Stomach (tissue), 9 donors: ENCODE measurements around the gene KLHL2. TPM values are rescaled to one million over a fixed set of nuclear protein-coding genes. Genes with fewer than 3 reads are reported as not detected.
"Not testable (repeated sequence)": the region's sequence is repeated elsewhere in the genome, so short reads cannot be mapped to it uniquely, and the experiment has no call there.

Experiments used
- DNase-seq, 2 donors: peaks; one replicate each; pipeline versions ENCODE4 v3.0.0 to v3.0.0-alpha.2; 2013 to 2019
- H3K27ac ChIP-seq, 5 donors: fragments of 200-600 bp in 4 of 5; sonication (generic) in 4 of 5; one replicate each; pipeline ENCODE4 v1.5.1; 2013 to 2019; ENCODE audit warnings: mild to moderate bottlenecking in 1 of 5, moderate library complexity in 1 of 5
- H3K27me3 ChIP-seq, 3 donors: fragments of 200-600 bp; sonication (generic); one replicate each; pipeline ENCODE4 v1.5.1; 2017 to 2019; ENCODE audit warnings: mixed run types in 1 of 3
- H3K36me3 ChIP-seq, 4 donors: fragments of 200-600 bp; sonication (generic); 1 replicate in 3 of 4; 2 replicates in 1 of 4; pipeline ENCODE4 v1.5.1; 2016 to 2019
- H3K4me1 ChIP-seq, 4 donors: fragments of 200-600 bp; sonication (generic); one replicate each; pipeline ENCODE4 v1.5.1; 2016 to 2019
- H3K4me3 ChIP-seq, 4 donors: fragments of 200-600 bp; sonication (generic) in 3 of 4; one replicate each; pipeline ENCODE4 v1.5.1; 2016 to 2019; ENCODE audit warnings: mild to moderate bottlenecking in 1 of 4
- H3K9me3 ChIP-seq, 4 donors: fragments of 200-600 bp; sonication (generic); one replicate each; pipeline ENCODE4 v1.5.1; 2016 to 2019
- EP300 ChIP-seq: sonication (generic); formaldehyde crosslinking; IDR thresholded peaks from one replicate; pipeline ENCODE4 v1.6.1; 2017; ENCODE audit warnings: antibody characterized with exemption
- POLR2A ChIP-seq, 4 donors: fragments of 450-650 bp; IDR thresholded peaks; one replicate each; pipeline ENCODE4 v1.6.1; 2016; ENCODE audit warnings: antibody characterized with exemption in 4 of 4, control low read depth in 2 of 4, mild to moderate bottlenecking in 1 of 4, moderate library complexity in 1 of 4
- POLR2AphosphoS5 ChIP-seq, 3 donors: sonication (generic); formaldehyde crosslinking; IDR thresholded peaks; one replicate each; pipeline ENCODE4 v1.6.1; 2016; ENCODE audit warnings: antibody characterized with exemption in 3 of 3
- WGBS, 5 donors: extraction: QIAGEN DNeasy Blood & Tissue Kit in 3 of 5; methylation state at CpG; one replicate each; pipeline versions ENCODE4 v1.1.5 to v1.1.7; 2013 to 2018; 5-methylcytosine and 5-hydroxymethylcytosine counted together
- intact Hi-C: fragments of 100-400 bp; cut with DNase I; formaldehyde crosslinking; loops from one replicate; pipeline ENCODE4 v1.15.1; 2023; ENCODE audit warnings: low total_unique reads
- polyA plus RNA-seq, 3 donors: library from polyadenylated mRNA; stranded (reverse); fragments of 200-250 nt; gene quantifications; one replicate each; pipeline ENCODE4 v1.2.3, GENCODE V29; 2013
- total RNA-seq, 5 donors: library from RNA; depleted of rRNA; stranded (reverse); fragments of >200 nt; gene quantifications; one replicate each; pipeline versions ENCODE4 v1.1.0 to v1.2.3, GENCODE V29; 2014 to 2016
- TF ChIP-seq, protein P1 (sequence below), 7 experiments: fragments of 450-650 bp in 4 of 7; fragments of 200-600 bp in 3 of 7; sonication (generic) in 3 of 7; IDR thresholded peaks; one replicate each; pipeline ENCODE4 v1.5.1; 2016 to 2019; ENCODE audit warnings: antibody characterized with exemption in 7 of 7, control low read depth in 2 of 7, mild to moderate bottlenecking in 1 of 7
- donor health status: healthy with polysubstance abuse.
- donor health status: Bipolar disorder and iron deficiency.
- donor health status: healthy.

Gene KLHL2
- total and polyA plus RNA-seq, 8 donors, result 11.1 to 34.3 (median 15.1) TPM

DNA sequence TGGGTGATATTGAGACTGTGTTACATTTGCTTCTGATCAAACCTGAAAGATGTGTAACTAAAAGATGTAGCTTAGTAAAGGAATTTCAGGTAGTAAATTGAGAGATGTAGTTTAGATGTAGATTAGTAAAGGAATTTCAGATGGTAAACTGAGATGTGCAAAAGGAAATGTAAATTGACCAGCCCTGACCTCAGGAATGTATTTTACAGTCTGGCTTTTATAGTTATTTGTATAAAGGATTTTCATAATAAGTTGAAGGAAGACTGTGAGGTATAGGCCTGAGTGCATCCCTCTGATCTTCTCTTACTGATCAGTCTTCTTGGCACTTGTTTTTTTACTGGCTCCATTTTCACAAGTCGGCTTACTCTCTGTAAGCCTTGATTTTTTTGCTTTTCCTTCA lies 3.2 kb downstream of the KLHL2 start:
- Histone ChIP-seq H3K4me3 (no peak overlapping the region), H3K36me3 (no peaks in the 10 kb centered on the region), H3K4me1 (peaks cover 12 to 70% (median 31%) of the 10 kb centered on the region in 4 donors), H3K27ac (no peak overlapping the region), H3K9me3 (no peaks in the 10 kb centered on the region), H3K27me3 (no peaks in the 10 kb centered on the region)
- WGBS, 5 donors, result 50 to 73% (median 68%) methylated on average over 1 of the region's 1 CpG
- intact Hi-C loops, result no loop called here
- TF ChIP-seq POLR2A (IDR thresholded peaks at IDR 0.05), result no peak
- TF ChIP-seq, protein P1, sequence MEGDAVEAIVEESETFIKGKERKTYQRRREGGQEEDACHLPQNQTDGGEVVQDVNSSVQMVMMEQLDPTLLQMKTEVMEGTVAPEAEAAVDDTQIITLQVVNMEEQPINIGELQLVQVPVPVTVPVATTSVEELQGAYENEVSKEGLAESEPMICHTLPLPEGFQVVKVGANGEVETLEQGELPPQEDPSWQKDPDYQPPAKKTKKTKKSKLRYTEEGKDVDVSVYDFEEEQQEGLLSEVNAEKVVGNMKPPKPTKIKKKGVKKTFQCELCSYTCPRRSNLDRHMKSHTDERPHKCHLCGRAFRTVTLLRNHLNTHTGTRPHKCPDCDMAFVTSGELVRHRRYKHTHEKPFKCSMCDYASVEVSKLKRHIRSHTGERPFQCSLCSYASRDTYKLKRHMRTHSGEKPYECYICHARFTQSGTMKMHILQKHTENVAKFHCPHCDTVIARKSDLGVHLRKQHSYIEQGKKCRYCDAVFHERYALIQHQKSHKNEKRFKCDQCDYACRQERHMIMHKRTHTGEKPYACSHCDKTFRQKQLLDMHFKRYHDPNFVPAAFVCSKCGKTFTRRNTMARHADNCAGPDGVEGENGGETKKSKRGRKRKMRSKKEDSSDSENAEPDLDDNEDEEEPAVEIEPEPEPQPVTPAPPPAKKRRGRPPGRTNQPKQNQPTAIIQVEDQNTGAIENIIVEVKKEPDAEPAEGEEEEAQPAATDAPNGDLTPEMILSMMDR (IDR thresholded peaks at IDR 0.05), result no peak
- no peak for TF ChIP-seq POLR2AphosphoS5 (IDR thresholded peaks at IDR 0.05)
- TF ChIP-seq EP300, result no peak
- DNase-seq, result no peak

DNA sequence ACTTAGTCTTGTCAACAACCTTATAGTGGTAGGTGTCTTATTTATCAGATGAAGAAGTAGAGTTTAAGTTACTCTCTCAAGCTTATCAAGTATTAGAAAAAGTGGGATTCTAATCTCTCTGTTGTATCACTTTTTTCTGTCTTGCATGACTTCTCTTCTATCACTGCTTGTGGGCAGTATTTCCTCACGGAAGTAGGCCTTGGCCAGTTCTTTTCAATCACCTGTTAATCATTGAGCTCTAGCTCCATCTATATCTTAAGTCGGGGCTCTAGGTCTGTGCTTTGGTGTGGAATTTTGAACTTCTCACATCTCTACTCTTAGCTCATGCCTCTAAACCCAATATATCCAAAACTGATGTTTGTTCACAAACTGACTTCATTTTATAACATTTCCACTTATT lies 5.3 kb downstream of the KLHL2 start:
- intact Hi-C loops, H3K4me3 ChIP-seq, H3K27me3 ChIP-seq, H3K9me3 ChIP-seq, H3K36me3 ChIP-seq, H3K27ac ChIP-seq, DNase-seq: not testable (repeated sequence)
- H3K4me1 ChIP-seq, result peaks cover 5 to 74% (median 31%) of the 10 kb centered on the region in 4 donors
- WGBS, 5 donors, result 38 to 73% (median 41%) methylated on average over 2 of the region's 2 CpGs

DNA sequence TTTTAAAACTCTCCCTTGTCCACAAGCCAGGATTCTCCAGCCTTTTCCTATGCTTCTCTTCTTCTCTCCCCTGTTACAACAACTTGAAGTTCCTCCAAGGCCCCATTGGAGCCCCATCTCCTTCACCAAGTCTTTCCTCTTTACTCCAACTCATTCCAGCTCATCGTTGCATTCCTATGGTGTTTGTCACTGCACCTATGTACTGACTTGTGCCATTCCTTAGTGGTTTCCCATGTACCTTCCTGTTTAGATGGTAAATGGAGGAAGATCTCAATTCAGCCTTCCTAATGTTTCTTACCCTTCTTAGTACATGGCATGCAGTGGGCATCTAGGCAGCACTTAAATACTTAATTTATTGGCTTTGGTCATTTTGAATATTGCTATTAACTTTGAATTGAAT lies 6.0 kb downstream of the KLHL2 start:
- intact Hi-C loops, H3K27ac ChIP-seq, DNase-seq, H3K27me3 ChIP-seq, H3K36me3 ChIP-seq, H3K4me3 ChIP-seq, H3K9me3 ChIP-seq: not testable (repeated sequence)
- peaks cover 5 to 71% (median 31%) of the 10 kb centered on the region in 4 donors for H3K4me1 ChIP-seq
- 91 to 100% (median 100%) methylated on average over 1 of the region's 1 CpG for WGBS, 5 donors

DNA sequence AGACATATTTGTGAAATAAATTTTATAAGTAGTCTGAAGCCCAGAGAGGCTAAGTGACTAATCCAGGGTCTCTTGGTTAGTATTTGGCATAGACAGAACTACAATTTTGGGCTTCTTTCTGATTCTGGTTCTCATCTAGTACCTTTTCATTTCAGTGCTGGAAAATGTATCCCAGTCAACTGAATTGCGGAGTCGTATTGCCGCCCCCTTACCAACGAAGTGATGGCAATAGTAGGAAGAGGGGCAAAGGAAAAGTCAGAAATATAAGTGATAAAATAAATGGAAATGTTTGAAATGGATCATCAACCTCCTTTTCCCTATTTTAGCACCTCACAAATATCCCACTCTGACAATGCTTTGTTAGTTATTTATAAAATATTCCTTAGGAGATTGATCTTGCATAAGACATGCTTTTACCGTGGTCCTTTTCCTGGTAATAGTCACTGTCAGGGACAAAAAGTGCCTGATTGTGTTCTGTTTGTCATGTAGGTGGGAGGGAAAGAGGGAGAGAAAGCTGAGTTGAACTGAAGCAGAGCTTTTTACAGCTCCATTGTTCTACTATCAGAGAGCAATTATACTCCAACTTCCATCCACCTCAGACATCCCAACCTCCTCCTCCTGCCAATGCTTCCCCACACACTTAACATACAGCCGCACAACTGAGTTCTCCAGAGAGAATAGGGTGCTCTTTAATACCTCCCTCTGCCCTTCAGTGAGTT lies 6.8 kb downstream of the KLHL2 start:
- H3K9me3 ChIP-seq, DNase-seq, H3K4me3 ChIP-seq, H3K27me3 ChIP-seq, H3K36me3 ChIP-seq, intact Hi-C loops, H3K27ac ChIP-seq: not testable (repeated sequence)
- WGBS, 5 donors, result 86 to 89% (median 87%) methylated on average over 6 of the region's 6 CpGs
- H3K4me1 ChIP-seq, result peaks cover 3 to 64% (median 24%) of the 10 kb centered on the region in 4 donors

DNA sequence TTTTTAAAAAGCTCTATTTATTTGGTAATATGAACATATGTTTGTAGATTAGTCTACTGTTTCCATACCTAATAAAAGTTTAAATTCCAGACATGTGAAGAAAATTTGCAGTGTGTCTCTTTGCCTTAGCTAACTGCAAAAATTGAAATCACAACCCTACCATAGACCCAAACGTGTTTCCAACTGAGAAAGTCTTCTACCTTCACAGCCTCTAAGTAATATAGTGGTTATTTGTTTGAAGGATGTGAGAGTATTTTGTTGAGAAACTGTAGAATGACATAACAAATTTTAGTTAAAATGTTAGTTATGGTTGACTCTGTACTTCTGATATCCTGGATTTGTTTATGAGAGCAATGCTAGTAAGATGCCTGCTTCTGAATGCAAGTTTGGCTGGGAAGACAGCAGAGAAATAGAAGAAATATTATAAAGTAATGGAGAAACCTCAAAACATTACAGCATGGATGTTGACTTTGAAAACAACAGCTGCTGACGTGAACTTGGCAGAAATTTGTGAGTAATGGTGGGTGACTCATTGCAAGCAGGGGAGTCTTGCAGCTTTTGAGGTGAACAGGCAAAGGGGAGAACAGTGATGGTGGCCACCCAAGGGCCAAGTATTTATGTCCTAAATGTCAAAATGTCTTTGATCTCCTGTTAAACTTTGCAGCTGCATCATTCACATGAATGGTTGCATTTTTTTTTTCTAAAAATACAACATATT lies 7.8 kb downstream of the KLHL2 start:
- peak in 1 of 2 donors; percentile 31 for DNase-seq
- intact Hi-C loops, H3K4me3 ChIP-seq, H3K27me3 ChIP-seq, H3K9me3 ChIP-seq, H3K36me3 ChIP-seq: not testable (repeated sequence)
- WGBS, 5 donors, result 48 to 64% (median 54%) methylated on average over 2 of the region's 2 CpGs
- H3K4me1 ChIP-seq, result peaks cover 0 to 54% (median 19%) of the 10 kb centered on the region in 4 donors
- peak in 1 of 3 donors; percentile 28 for TF ChIP-seq POLR2AphosphoS5 (IDR thresholded peaks at IDR 0.05)
- H3K27ac ChIP-seq, result peak overlapping the region in 1 of 5 donors; percentile 8

DNA sequence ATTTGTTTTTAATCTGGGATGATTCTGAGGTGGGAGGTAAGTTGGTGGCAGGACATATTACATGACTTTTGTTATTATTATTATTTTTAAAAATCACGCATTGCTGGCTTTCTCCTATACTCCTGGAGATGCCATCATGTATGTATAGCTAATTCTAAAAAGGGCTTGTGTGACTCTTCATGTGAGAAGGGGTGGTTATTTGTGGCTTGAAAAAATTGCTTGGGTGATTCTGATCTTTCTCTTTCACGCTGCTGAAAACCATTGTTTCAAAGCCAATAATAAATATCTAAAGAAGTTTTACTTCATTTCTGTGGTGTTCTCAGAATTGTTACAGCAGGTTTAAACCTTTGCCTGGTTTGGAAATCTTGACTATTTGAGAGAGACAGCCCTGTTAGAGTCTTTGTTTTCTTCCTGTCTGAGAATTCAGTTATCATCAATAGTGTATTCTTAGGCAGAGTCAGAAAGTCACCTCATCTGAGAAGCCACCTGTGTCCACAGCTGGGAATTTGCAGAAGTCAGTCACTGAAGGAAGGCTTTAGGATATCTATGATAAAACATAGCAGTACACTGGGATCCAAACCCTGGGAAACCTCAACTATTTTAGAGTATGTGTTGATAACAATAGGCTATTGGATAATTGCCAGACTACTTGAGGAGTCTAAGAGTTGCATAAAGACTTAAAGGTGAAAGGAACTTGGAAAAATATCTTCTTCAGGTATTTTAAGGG lies 8.6 kb downstream of the KLHL2 start:
- intact Hi-C loops, H3K27ac ChIP-seq, H3K9me3 ChIP-seq, DNase-seq, H3K36me3 ChIP-seq, H3K27me3 ChIP-seq, H3K4me3 ChIP-seq: not testable (repeated sequence)
- WGBS, 5 donors, result 75 to 91% (median 81%) methylated on average over 2 of the region's 2 CpGs
- H3K4me1 ChIP-seq, result peaks cover 0 to 50% (median 15%) of the 10 kb centered on the region in 4 donors
